ENCODE results near the gene NTM. TPM values are rescaled to one million over a fixed set of nuclear protein-coding genes. Genes with fewer than 3 reads are reported as not detected.

The NTM gene
- total RNA-seq, 1 experiment from 2014 or later: not detected

DNA sequence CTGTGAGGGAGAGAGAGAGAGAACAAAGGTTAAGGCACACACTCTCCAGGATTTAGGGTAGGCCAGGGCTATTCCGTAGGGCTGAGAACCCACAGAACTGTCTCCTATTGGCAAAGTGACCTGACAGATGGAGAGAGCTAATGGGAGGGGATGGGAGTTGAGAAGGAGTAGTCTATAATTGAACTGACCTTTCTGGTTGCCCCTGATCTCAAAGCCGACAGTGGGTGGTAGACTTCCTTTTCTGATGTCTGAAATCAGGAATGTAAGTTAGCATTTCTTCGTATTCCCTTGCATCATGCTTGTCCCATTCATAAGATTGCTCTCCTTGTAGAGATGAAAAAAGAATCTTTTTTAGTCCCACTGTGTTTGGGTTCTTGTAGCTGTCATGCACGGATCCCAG lies 210.1 kb downstream of the NTM start:
- no TSS peak for BruUV-seq (replicated peaks)
- ChIA-PET POLR2A (no interaction called here), CTCF (no interaction called here), RAD21 (ENCODE audit: low non-redundant PET in 1 of 2, low total read pairs in 2 of 2, uncharacterized antibody in 2 of 2, unreplicated experiment in 2 of 2) (no interaction called here)
- no peaks in the 10 kb centered on the region for H3K9me2 ChIP-seq (ENCODE audit: insufficient read depth)
- no peak for ATAC-seq
- no peaks in the 10 kb centered on the region for H4K20me1 ChIP-seq (ENCODE audit: insufficient read depth)
- no peaks in the 10 kb centered on the region for H3K27me3 ChIP-seq (ENCODE audit: insufficient read depth, low read length)
- no peak overlapping the region for H3K4me2 ChIP-seq (ENCODE audit: low read length)
- H3K36me3 ChIP-seq (ENCODE audit: control insufficient read depth in 1 of 2, insufficient read depth in 2 of 2, low read length in 2 of 2): no peaks in the 10 kb centered on the region
- H3K9me3 ChIP-seq (ENCODE audit: control insufficient read depth in 1 of 2, insufficient read depth in 1 of 2, low read depth in 1 of 2, low read length in 2 of 2): peaks cover 0 to 5% of the 10 kb centered on the region in 2 experiments; a peak in 2 of 4 replicates
- no peak overlapping the region for H3K4me3 ChIP-seq (replicated peaks in 1 of 2; ENCODE audit: low read depth in 1 of 2, low read length in 2 of 2)
- DNase-seq (ENCODE audit: low read depth, low spot score): no peak
- H3K27ac ChIP-seq (ENCODE audit: low read depth, low read length): no peak overlapping the region
- no peak overlapping the region for H2AFZ ChIP-seq (ENCODE audit: low read depth, low read length, poor library complexity, severe bottlenecking)
- TF ChIP-seq SP1 (IDR thresholded peaks at IDR 0.05; ENCODE audit: low read depth) (no peak), SRF (IDR thresholded peaks at IDR 0.05; ENCODE audit: low read depth) (no peak), JUND (IDR thresholded peaks at IDR 0.05) (no peak), POLR2AphosphoS5 (IDR thresholded peaks at IDR 0.05; ENCODE audit: low read depth, low read length) (no peak)
- TF ChIP-seq, protein P1, sequence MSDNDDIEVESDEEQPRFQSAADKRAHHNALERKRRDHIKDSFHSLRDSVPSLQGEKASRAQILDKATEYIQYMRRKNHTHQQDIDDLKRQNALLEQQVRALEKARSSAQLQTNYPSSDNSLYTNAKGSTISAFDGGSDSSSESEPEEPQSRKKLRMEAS (IDR thresholded peaks at IDR 0.05): no peak
- TF ChIP-seq, protein P2, sequence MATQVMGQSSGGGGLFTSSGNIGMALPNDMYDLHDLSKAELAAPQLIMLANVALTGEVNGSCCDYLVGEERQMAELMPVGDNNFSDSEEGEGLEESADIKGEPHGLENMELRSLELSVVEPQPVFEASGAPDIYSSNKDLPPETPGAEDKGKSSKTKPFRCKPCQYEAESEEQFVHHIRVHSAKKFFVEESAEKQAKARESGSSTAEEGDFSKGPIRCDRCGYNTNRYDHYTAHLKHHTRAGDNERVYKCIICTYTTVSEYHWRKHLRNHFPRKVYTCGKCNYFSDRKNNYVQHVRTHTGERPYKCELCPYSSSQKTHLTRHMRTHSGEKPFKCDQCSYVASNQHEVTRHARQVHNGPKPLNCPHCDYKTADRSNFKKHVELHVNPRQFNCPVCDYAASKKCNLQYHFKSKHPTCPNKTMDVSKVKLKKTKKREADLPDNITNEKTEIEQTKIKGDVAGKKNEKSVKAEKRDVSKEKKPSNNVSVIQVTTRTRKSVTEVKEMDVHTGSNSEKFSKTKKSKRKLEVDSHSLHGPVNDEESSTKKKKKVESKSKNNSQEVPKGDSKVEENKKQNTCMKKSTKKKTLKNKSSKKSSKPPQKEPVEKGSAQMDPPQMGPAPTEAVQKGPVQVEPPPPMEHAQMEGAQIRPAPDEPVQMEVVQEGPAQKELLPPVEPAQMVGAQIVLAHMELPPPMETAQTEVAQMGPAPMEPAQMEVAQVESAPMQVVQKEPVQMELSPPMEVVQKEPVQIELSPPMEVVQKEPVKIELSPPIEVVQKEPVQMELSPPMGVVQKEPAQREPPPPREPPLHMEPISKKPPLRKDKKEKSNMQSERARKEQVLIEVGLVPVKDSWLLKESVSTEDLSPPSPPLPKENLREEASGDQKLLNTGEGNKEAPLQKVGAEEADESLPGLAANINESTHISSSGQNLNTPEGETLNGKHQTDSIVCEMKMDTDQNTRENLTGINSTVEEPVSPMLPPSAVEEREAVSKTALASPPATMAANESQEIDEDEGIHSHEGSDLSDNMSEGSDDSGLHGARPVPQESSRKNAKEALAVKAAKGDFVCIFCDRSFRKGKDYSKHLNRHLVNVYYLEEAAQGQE (IDR thresholded peaks at IDR 0.05; ENCODE audit: low read depth): no peak
- no peak overlapping the region for H3K9ac ChIP-seq (ENCODE audit: low read length)
- intact Hi-C loops (cut with micrococcal nuclease): no loop called here
- H3K4me1 ChIP-seq (ENCODE audit: control insufficient read depth in 1 of 2, insufficient read depth in 2 of 2, low read length in 2 of 2): no peaks in the 10 kb centered on the region
- H3K79me2 ChIP-seq (ENCODE audit: insufficient read depth, low read length): no peaks in the 10 kb centered on the region

DNA sequence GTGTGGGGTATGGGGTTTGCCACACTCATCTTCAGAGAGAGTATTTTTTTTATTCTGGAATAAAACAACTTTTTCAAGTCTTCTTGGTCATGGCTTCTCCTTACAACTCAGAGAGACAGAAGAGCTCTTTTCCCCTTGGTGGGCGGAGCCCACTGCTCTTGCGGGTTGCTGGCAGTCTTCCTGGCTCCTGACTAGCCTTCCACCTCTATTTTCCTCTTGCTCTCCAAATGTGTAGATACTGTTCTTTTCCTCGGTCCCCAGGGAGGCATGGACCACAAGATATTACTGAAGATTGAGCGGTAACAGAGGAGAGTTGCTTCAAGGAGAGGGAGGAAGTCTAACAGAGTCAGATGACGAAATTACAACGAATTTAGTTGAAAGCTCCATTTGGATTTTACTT lies 210.6 kb downstream of the NTM start:
- Histone ChIP-seq H4K20me1 (ENCODE audit: insufficient read depth) (no peaks in the 10 kb centered on the region), H3K4me2 (ENCODE audit: low read length) (no peak overlapping the region), H3K9ac (ENCODE audit: low read length) (no peak overlapping the region), H3K36me3 (ENCODE audit: control insufficient read depth in 1 of 2, insufficient read depth in 2 of 2, low read length in 2 of 2) (no peaks in the 10 kb centered on the region), H2AFZ (ENCODE audit: low read depth, low read length, poor library complexity, severe bottlenecking) (no peak overlapping the region), H3K79me2 (ENCODE audit: insufficient read depth, low read length) (no peaks in the 10 kb centered on the region), H3K27ac (ENCODE audit: low read depth, low read length) (no peak overlapping the region), H3K4me3 (replicated peaks in 1 of 2; ENCODE audit: low read depth in 1 of 2, low read length in 2 of 2) (no peak overlapping the region), H3K27me3 (ENCODE audit: insufficient read depth, low read length) (no peaks in the 10 kb centered on the region), H3K9me2 (ENCODE audit: insufficient read depth) (no peaks in the 10 kb centered on the region), H3K9me3 (ENCODE audit: control insufficient read depth in 1 of 2, insufficient read depth in 1 of 2, low read depth in 1 of 2, low read length in 2 of 2) (peaks cover 1 to 9% of the 10 kb centered on the region in 2 experiments; a peak in 2 of 4 replicates), H3K4me1 (ENCODE audit: control insufficient read depth in 1 of 2, insufficient read depth in 2 of 2, low read length in 2 of 2) (no peaks in the 10 kb centered on the region)
- intact Hi-C loops (cut with micrococcal nuclease): no loop called here
- ChIA-PET CTCF (no interaction called here), RAD21 (ENCODE audit: low non-redundant PET in 1 of 2, low total read pairs in 2 of 2, uncharacterized antibody in 2 of 2, unreplicated experiment in 2 of 2) (no interaction called here), POLR2A (no interaction called here)
- no peak for ATAC-seq
- DNase-seq (ENCODE audit: low read depth, low spot score): no peak
- BruUV-seq (replicated peaks): no TSS peak
- no peak for TF ChIP-seq CEBPB (IDR thresholded peaks at IDR 0.05; ENCODE audit: low read depth)

All from HCT116 (cell line).